GM18907 (cell line): Measurements from ENCODE around the gene HDAC10.
A peak's percentile ranks its signal among the peaks of the same experiment; 100 is the strongest.

Source experiments
- ATAC-seq: cut with Tn5 transposase; IDR thresholded peaks from one replicate; pipeline ENCODE4 v1.9.1; 2021; ENCODE audit warnings: mild to moderate bottlenecking, moderate library complexity; ENCODE audit not compliant: unreplicated experiment

HDAC10 gene

GRCh38 chr22:50243685-50244419, 7.2 kb downstream of the HDAC10 start:
- peak; percentile 2 for ATAC-seq

DNA sequence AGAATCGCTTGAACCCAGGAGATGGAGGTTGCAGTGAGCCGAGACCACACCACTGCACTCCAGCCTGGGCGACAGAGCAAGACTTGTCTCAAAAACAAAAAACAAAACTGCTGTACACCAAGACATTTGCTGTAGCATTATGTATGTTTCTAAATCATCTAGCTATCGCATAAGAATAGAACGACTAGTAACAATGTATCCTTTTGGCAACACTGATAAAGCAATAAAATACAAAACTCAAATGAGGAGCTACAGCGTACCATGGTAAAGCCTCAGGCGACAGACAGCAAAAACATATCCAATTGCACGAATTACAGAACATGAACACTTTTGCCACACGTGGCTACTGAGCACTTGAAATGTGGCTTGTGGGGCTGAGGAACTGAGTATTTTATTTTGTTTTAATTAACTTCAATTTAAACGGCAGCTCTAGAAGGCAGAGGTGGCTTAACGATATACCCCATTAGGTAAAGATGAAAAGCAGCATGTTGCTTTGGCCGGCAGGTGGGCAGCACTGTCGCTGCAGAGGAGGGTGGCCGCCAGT, 8.6 kb downstream of the HDAC10 start:
- no peak for ATAC-seq

GRCh38 chr22:50238755-50239154, 12.3 kb downstream of the HDAC10 start:
- no peak for ATAC-seq

DNA sequence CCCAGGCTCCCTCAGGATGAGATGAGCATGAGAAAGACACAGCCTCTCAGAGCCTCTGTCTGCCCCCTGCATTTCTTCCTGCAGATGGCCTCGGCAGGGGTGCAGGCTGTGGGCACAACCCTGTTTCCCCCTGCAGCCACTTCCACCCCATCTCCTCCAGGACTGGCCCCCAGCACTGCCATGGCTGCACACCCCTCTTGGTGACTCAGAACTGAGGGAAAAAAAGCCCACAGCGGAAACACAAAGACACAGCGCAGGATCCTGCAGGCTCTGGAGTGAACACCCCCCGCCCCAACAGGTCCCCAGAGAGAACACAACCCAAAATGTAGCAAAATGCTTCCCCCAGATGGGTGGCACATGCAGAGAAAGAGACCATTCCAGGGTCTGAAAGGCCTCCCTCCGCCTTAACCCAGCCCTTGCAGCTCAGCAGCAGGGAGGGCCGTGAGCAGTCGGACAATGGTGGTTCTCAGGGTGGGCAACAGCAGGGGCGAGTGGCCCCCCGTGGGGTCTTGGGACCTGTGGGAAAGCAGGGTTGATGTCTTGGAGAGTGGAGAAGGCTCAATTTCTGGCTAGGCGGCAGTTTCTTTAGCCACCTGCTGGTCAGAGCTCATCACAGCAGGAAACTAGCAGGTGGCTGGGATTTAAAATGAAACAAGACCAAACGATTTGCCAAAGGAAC, 14.2 kb downstream of the HDAC10 start:
- ATAC-seq = no peak

- ATAC-seq = no peak
Measured at GRCh38 chr22:50233223-50233622, 17.8 kb downstream of the HDAC10 start.

GRCh38 chr22:50232481-50233151, 18.4 kb downstream of the HDAC10 start:
- no peak for ATAC-seq

- no peak for ATAC-seq
Measured at GRCh38 chr22:50229370-50229769, 21.7 kb downstream of the HDAC10 start.

- no peak for ATAC-seq
Measured at GRCh38 chr22:50228366-50228765, 22.7 kb downstream of the HDAC10 start.

- no peak for ATAC-seq
Measured at GRCh38 chr22:50227579-50228215, 23.4 kb downstream of the HDAC10 start.

- no peak for ATAC-seq
Measured at GRCh38 chr22:50226875-50227165, 24.2 kb downstream of the HDAC10 start.

- no peak for ATAC-seq
Measured at GRCh38 chr22:50226063-50226874, 24.8 kb downstream of the HDAC10 start.

GRCh38 chr22:50225200-50225969, 25.7 kb downstream of the HDAC10 start:
- no peak for ATAC-seq

DNA sequence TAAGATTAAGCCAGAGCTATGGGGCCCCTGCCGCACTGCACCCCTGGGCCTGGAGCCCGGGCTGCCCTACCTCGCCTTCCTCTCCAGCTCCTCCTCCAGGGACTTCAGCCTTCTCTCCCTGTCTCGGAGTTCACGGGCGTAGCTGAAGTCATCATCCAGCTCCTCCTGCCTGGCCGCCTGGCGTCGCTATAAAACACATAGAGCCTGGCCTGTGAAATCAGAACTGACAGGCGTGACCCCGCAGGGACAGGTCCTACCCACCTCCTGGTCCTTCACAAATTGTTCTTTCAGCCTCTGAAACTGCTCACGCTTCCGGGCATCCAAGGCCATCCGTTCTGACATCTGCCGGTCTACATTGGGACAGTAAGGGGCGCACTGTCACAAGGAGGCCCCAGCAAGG, 27.0 kb downstream of the HDAC10 start:
- ATAC-seq = no peak

DNA sequence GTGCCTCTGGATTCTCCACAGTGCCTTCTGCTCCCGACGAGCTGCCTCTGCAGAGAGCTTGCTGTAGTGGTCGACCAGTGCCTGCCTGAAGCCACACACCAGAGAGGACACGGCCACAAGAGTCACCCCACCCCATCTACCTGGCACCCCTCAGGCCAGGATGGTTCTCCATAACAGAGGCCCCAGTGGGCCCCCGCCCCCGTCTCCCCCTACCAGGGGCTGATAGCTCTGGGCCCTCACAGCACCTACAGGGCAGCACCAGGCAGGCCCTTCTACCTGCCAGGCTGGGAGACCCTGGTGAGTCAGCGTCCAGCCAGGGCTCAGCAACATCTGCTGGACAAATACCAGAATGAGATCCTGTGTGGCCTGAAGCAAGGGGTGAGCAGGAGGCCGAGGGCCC, 28.6 kb downstream of the HDAC10 start:
- no peak for ATAC-seq

- ATAC-seq = no peak
Measured at GRCh38 chr22:50221410-50222300, 29.4 kb downstream of the HDAC10 start.

- no peak for ATAC-seq
Measured at GRCh38 chr22:50220603-50221409, 30.3 kb downstream of the HDAC10 start.

- no peak for ATAC-seq
Measured at GRCh38 chr22:50219800-50220602, 31.1 kb downstream of the HDAC10 start.
